Sigmoid colon (tissue), 4 donors: ENCODE results near the gene SYT17.

ENCODE experiments used
- POLR2A ChIP-seq, 2 donors: fragments of 450-650 bp; IDR thresholded peaks; one replicate each; pipeline ENCODE4 v1.6.1; 2016; ENCODE audit warnings: antibody characterized with exemption in 2 of 2, mild to moderate bottlenecking in 2 of 2, moderate library complexity in 2 of 2
- POLR2AphosphoS5 ChIP-seq, 4 donors: sonication (generic); formaldehyde crosslinking; IDR thresholded peaks; one replicate each; pipeline ENCODE4 v1.6.1; 2017; ENCODE audit warnings: antibody characterized with exemption in 4 of 4

- TF ChIP-seq POLR2AphosphoS5 (IDR thresholded peaks at IDR 0.05), result no peak
- TF ChIP-seq POLR2A (IDR thresholded peaks at IDR 0.05), result no peak
Observed at GRCh38 chr16:19164285-19164684, 3.8 kb upstream of the SYT17 start.
